GM12878 (cell line): Measurements from ENCODE around the gene HIRA. TPM values are rescaled to one million over a fixed set of nuclear protein-coding genes. Genes with fewer than 3 reads are reported as not detected.

Source experiments
- ATAC-seq: fragments of 200-7000 bp; cut with Tn5 transposase; 3 replicates; pipeline ENCODE4 v1.9.1; 2020; ENCODE audit warnings: mild to moderate bottlenecking, moderate library complexity
- BruUV-seq: library from RNA; stranded (reverse); fragments of 400-500 nt; replicated peaks from 2 replicates; lab custom pipeline; 2021; lab: Mats Ljungman, UMichigan
- CTCF ChIA-PET: fragments of 300-600 bp; sonication (Branson Sonifier 250); formaldehyde crosslinking; extraction: SDS; loops from one replicate; lab custom pipeline; 2021; ENCODE audit warnings: inconsistent platforms; lab: Yijun Ruan, JAX
- POLR2A ChIA-PET: fragments of 350-600 bp; formaldehyde crosslinking; extraction: SDS; loops from one replicate; lab custom pipeline; 2021; ENCODE audit warnings: inconsistent platforms; lab: Charles Lee
- RAD21 ChIA-PET: fragments of 300-600 bp; sonication (Branson Sonifier 250); formaldehyde crosslinking; loops from one replicate; lab custom pipeline; 2023; ENCODE audit warnings: antibody characterized with exemption; ENCODE audit not compliant: unreplicated experiment; lab: Charles Lee
- SMC1A ChIA-PET: fragments of 300-600 bp; sonication (Branson Sonifier 250); formaldehyde crosslinking; loops from one replicate; lab custom pipeline; 2023; ENCODE audit not compliant: unreplicated experiment, uncharacterized antibody; lab: Charles Lee
- DNase-seq: peaks from one replicate; pipeline ENCODE4 v3.0.0-alpha.2; 2011; ENCODE audit warnings: low read depth, low spot score
- FAIRE-seq: peaks from 3 replicates; lab custom pipeline; 2011; peaks lifted over from hg19 to GRCh38; lab: Jason Lieb, UNC
- H2AFZ ChIP-seq: 2 replicates; pipeline ENCODE4 v1.6.0; 2011; ENCODE audit warnings: low read depth, low read length, control low read depth; ENCODE audit not compliant: control insufficient read depth
- H3K27ac ChIP-seq: 2 replicates; pipeline ENCODE4 v1.5.1; 2011; ENCODE audit warnings: control low read depth; ENCODE audit not compliant: control insufficient read depth, insufficient read depth
- H3K27me3 ChIP-seq, 2 experiments: replicated peaks in 1 of 2; 2 replicates each; pipeline versions ENCODE4 v1.6.0 to v1.6.1; 2011; ENCODE audit warnings: low read length in 1 of 2; ENCODE audit not compliant: control insufficient read depth in 2 of 2, insufficient read depth in 2 of 2
- H3K36me3 ChIP-seq, 2 experiments: 2 replicates each; pipeline ENCODE4 v1.5.1; 2011; ENCODE audit warnings: low read length in 1 of 2; ENCODE audit not compliant: control insufficient read depth in 2 of 2, insufficient read depth in 2 of 2
- H3K4me1 ChIP-seq: 2 replicates; pipeline ENCODE4 v1.6.1; 2011; ENCODE audit warnings: mild to moderate bottlenecking, low read length, moderate library complexity, mixed read lengths; ENCODE audit not compliant: control insufficient read depth, insufficient read depth
- H3K4me2 ChIP-seq: 2 replicates; pipeline ENCODE4 v1.6.0; 2011; ENCODE audit warnings: control low read depth; ENCODE audit not compliant: control insufficient read depth, insufficient read depth
- H3K4me3 ChIP-seq: fragments of 200-600 bp; sonication (generic); 2 replicates; pipeline ENCODE4 v1.5.1; 2016
- H3K79me2 ChIP-seq: 2 replicates; pipeline ENCODE4 v1.6.0; 2011; ENCODE audit warnings: low read length; ENCODE audit not compliant: control insufficient read depth, insufficient read depth
- H3K9ac ChIP-seq: 2 replicates; pipeline ENCODE4 v1.8.0; 2011; ENCODE audit warnings: low read length, control low read depth, mixed read lengths; ENCODE audit not compliant: control insufficient read depth, insufficient read depth
- H3K9me3 ChIP-seq: replicated peaks from 3 replicates; pipeline ENCODE4 v1.5.1; 2011; ENCODE audit warnings: mild to moderate bottlenecking, low read length; ENCODE audit not compliant: control insufficient read depth, insufficient read depth
- H4K20me1 ChIP-seq: 2 replicates; pipeline ENCODE4 v1.6.0; 2011; ENCODE audit not compliant: control insufficient read depth, insufficient read depth
- BRCA1 ChIP-seq: IDR thresholded peaks from 2 replicates; pipeline ENCODE4 v1.6.1; 2011; ENCODE audit warnings: low read depth, low read length, improper control_type of control experiment
- SP1 ChIP-seq: IDR thresholded peaks from one replicate; pipeline ENCODE4 v1.6.1; 2011; ENCODE audit warnings: low read depth, low read length
- SPI1 ChIP-seq: IDR thresholded peaks from 2 replicates; pipeline ENCODE4 v1.6.1; 2011; ENCODE audit warnings: low read depth, mild to moderate bottlenecking, low read length, moderate library complexity, borderline replicate concordance; ENCODE audit not compliant: insufficient read depth
- WGBS: methylation state at CpG from one replicate; pipeline ENCODE4 v1.1.6; 2016; ENCODE audit warnings: low lambda C conversion rate; ENCODE audit not compliant: insufficient replicate concordance, insufficient coverage; ENCODE audit errors: missing lambda C conversion rate; 5-methylcytosine and 5-hydroxymethylcytosine counted together
- in situ Hi-C: fragments of 300-500 bp; cut with MboI; formaldehyde crosslinking; loops from 9 replicates; pipeline ENCODE4 v1.14.3; 2018; ENCODE audit warnings: mixed read lengths
- intact Hi-C: fragments of 100-400 bp; cut with micrococcal nuclease; formaldehyde crosslinking; loops from one replicate; pipeline ENCODE4 v1.14.2; 2022; ENCODE audit not compliant: unreplicated experiment
- polyA plus RNA-seq, 11 experiments: library from polyadenylated mRNA; depleted of rRNA in 4 of 11; unstranded in 6 of 11; stranded (reverse) in 5 of 11; fragments of >200 nt; fragmentation: Nextera tagmentation in 4 of 11; fragmentation: Illumina TruSeq in 1 of 11; extraction: Ambion mirVana in 4 of 11; extraction: Trizol in 1 of 11; gene quantifications; 1 replicate in 1 of 11; 2 replicates in 10 of 11; pipeline versions ENCODE4 v1.2.1 to v1.2.3, GENCODE V29; 2011 to 2016; ENCODE audit warnings: inconsistent platforms in 2 of 11, missing spikeins in 2 of 11, low read depth in 1 of 11
- total RNA-seq, 4 experiments: library from RNA; depleted of rRNA in 3 of 4; stranded (reverse); fragments of >200 nt in 3 of 4; fragmentation: Illumina TruSeq in 1 of 4; extraction: Trizol in 1 of 4; gene quantifications; 2 replicates each; pipeline versions ENCODE4 v1.2.1 to v1.2.3, GENCODE V29; 2013 to 2021
- TF ChIP-seq, protein P1 (sequence below): IDR thresholded peaks from 2 replicates; pipeline ENCODE4 v1.6.1; 2011; ENCODE audit warnings: low read depth, low read length, improper control_type of control experiment, borderline replicate concordance
- TF ChIP-seq, protein P2 (sequence below): IDR thresholded peaks from 2 replicates; pipeline ENCODE4 v1.6.1; 2012; ENCODE audit warnings: improper control_type of control experiment, low read depth, low read length; ENCODE audit not compliant: insufficient replicate concordance
- TF ChIP-seq, protein P3 (sequence below): fragments of 450-650 bp; IDR thresholded peaks from 2 replicates; pipeline ENCODE4 v1.6.1; 2014; ENCODE audit warnings: mild to moderate bottlenecking
- TF ChIP-seq, protein P4 (sequence below): fragments of 450-650 bp; formaldehyde crosslinking; IDR thresholded peaks from 2 replicates; pipeline ENCODE4 v1.4.0; 2020; ENCODE audit warnings: mild to moderate bottlenecking, moderate library complexity
- TF ChIP-seq, protein P5 (sequence below): IDR thresholded peaks from 2 replicates; pipeline ENCODE4 v1.6.1; 2012; ENCODE audit warnings: mild to moderate bottlenecking, low read depth, low read length

HIRA gene
- total and polyA plus RNA-seq, 10 of the 15 experiments (the other 5 are each of a cell fraction or from before 2014, with no cell fraction given), result 0.34 to 32.7 (median 14.5) TPM

DNA sequence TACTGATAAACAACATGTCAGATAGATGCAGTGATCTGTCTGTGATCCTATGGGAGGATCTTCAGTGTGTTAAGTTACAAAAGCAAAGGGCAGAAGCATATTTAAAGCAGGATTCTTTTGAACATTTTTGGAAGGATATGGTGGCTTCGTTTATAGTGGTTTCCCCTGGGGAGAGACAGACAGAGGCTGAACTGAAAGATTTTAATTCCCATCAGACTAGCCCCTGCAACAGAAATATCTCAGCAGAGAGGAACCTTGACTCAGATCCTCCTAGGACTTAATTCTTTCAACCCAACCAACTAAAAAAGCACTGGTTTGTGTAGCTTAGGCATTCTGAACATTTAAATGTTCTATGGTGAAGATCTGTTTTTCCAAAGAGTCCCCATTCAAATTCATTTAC lies 145.7 kb downstream of the HIRA start:
- ChIA-PET CTCF (interaction anchor here (1.1 kb wide), 1 partner anchor 14 kb away, joined by 5 read pairs; no protein-coding TSS in a partner anchor), POLR2A (interaction anchor here (0.6 kb wide), 1 partner anchor 100 kb away, joined by 3 read pairs; no protein-coding TSS in a partner anchor), SMC1A (interaction anchor here (1.3 kb wide), 1 partner anchor 10 kb away, joined by 4 read pairs; no protein-coding TSS in a partner anchor), RAD21 (no interaction called here)
- Histone ChIP-seq H4K20me1 (no peaks in the 10 kb centered on the region), H2AFZ (no peak overlapping the region), H3K27me3 (peaks cover 6 to 12% of the 10 kb centered on the region in 2 experiments), H3K9me3 (no peaks in the 10 kb centered on the region), H3K4me1 (peaks cover 1% of the 10 kb centered on the region; the same call in 1 of the 2 replicates), H3K9ac (no peak overlapping the region), H3K4me2 (no peak overlapping the region), H3K36me3 (no peaks in the 10 kb centered on the region), H3K4me3 (no peak overlapping the region), H3K79me2 (no peaks in the 10 kb centered on the region), H3K27ac (no peak overlapping the region)
- no peak for FAIRE-seq
- DNase-seq, result no peak
- in situ Hi-C loops, result no loop called here
- BruUV-seq, result no TSS peak
- ATAC-seq, result no peak
- 0% methylated on average over 1 of the region's 1 CpG for WGBS
- intact Hi-C loops, result no loop called here
- TF ChIP-seq, protein P1, sequence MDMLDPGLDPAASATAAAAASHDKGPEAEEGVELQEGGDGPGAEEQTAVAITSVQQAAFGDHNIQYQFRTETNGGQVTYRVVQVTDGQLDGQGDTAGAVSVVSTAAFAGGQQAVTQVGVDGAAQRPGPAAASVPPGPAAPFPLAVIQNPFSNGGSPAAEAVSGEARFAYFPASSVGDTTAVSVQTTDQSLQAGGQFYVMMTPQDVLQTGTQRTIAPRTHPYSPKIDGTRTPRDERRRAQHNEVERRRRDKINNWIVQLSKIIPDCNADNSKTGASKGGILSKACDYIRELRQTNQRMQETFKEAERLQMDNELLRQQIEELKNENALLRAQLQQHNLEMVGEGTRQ, result no peak
- TF ChIP-seq, protein P2, sequence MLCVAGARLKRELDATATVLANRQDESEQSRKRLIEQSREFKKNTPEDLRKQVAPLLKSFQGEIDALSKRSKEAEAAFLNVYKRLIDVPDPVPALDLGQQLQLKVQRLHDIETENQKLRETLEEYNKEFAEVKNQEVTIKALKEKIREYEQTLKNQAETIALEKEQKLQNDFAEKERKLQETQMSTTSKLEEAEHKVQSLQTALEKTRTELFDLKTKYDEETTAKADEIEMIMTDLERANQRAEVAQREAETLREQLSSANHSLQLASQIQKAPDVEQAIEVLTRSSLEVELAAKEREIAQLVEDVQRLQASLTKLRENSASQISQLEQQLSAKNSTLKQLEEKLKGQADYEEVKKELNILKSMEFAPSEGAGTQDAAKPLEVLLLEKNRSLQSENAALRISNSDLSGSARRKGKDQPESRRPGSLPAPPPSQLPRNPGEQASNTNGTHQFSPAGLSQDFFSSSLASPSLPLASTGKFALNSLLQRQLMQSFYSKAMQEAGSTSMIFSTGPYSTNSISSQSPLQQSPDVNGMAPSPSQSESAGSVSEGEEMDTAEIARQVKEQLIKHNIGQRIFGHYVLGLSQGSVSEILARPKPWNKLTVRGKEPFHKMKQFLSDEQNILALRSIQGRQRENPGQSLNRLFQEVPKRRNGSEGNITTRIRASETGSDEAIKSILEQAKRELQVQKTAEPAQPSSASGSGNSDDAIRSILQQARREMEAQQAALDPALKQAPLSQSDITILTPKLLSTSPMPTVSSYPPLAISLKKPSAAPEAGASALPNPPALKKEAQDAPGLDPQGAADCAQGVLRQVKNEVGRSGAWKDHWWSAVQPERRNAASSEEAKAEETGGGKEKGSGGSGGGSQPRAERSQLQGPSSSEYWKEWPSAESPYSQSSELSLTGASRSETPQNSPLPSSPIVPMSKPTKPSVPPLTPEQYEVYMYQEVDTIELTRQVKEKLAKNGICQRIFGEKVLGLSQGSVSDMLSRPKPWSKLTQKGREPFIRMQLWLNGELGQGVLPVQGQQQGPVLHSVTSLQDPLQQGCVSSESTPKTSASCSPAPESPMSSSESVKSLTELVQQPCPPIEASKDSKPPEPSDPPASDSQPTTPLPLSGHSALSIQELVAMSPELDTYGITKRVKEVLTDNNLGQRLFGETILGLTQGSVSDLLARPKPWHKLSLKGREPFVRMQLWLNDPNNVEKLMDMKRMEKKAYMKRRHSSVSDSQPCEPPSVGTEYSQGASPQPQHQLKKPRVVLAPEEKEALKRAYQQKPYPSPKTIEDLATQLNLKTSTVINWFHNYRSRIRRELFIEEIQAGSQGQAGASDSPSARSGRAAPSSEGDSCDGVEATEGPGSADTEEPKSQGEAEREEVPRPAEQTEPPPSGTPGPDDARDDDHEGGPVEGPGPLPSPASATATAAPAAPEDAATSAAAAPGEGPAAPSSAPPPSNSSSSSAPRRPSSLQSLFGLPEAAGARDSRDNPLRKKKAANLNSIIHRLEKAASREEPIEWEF, result no peak
- TF ChIP-seq BRCA1, result no peak
- TF ChIP-seq SPI1, result no peak
- TF ChIP-seq SP1, result no peak
- TF ChIP-seq, protein P3, sequence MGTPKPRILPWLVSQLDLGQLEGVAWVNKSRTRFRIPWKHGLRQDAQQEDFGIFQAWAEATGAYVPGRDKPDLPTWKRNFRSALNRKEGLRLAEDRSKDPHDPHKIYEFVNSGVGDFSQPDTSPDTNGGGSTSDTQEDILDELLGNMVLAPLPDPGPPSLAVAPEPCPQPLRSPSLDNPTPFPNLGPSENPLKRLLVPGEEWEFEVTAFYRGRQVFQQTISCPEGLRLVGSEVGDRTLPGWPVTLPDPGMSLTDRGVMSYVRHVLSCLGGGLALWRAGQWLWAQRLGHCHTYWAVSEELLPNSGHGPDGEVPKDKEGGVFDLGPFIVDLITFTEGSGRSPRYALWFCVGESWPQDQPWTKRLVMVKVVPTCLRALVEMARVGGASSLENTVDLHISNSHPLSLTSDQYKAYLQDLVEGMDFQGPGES, result no peak
- TF ChIP-seq, protein P4, sequence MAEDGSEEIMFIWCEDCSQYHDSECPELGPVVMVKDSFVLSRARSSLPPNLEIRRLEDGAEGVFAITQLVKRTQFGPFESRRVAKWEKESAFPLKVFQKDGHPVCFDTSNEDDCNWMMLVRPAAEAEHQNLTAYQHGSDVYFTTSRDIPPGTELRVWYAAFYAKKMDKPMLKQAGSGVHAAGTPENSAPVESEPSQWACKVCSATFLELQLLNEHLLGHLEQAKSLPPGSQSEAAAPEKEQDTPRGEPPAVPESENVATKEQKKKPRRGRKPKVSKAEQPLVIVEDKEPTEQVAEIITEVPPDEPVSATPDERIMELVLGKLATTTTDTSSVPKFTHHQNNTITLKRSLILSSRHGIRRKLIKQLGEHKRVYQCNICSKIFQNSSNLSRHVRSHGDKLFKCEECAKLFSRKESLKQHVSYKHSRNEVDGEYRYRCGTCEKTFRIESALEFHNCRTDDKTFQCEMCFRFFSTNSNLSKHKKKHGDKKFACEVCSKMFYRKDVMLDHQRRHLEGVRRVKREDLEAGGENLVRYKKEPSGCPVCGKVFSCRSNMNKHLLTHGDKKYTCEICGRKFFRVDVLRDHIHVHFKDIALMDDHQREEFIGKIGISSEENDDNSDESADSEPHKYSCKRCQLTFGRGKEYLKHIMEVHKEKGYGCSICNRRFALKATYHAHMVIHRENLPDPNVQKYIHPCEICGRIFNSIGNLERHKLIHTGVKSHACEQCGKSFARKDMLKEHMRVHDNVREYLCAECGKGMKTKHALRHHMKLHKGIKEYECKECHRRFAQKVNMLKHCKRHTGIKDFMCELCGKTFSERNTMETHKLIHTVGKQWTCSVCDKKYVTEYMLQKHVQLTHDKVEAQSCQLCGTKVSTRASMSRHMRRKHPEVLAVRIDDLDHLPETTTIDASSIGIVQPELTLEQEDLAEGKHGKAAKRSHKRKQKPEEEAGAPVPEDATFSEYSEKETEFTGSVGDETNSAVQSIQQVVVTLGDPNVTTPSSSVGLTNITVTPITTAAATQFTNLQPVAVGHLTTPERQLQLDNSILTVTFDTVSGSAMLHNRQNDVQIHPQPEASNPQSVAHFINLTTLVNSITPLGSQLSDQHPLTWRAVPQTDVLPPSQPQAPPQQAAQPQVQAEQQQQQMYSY (CRISPR knock-in tag), result no peak
- TF ChIP-seq, protein P5, sequence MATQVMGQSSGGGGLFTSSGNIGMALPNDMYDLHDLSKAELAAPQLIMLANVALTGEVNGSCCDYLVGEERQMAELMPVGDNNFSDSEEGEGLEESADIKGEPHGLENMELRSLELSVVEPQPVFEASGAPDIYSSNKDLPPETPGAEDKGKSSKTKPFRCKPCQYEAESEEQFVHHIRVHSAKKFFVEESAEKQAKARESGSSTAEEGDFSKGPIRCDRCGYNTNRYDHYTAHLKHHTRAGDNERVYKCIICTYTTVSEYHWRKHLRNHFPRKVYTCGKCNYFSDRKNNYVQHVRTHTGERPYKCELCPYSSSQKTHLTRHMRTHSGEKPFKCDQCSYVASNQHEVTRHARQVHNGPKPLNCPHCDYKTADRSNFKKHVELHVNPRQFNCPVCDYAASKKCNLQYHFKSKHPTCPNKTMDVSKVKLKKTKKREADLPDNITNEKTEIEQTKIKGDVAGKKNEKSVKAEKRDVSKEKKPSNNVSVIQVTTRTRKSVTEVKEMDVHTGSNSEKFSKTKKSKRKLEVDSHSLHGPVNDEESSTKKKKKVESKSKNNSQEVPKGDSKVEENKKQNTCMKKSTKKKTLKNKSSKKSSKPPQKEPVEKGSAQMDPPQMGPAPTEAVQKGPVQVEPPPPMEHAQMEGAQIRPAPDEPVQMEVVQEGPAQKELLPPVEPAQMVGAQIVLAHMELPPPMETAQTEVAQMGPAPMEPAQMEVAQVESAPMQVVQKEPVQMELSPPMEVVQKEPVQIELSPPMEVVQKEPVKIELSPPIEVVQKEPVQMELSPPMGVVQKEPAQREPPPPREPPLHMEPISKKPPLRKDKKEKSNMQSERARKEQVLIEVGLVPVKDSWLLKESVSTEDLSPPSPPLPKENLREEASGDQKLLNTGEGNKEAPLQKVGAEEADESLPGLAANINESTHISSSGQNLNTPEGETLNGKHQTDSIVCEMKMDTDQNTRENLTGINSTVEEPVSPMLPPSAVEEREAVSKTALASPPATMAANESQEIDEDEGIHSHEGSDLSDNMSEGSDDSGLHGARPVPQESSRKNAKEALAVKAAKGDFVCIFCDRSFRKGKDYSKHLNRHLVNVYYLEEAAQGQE, result no peak
